Ramos (cell line): Measurements from ENCODE around the gene C1QTNF6.

Experiments used
- in situ Hi-C: fragments of 300-500 bp; cut with MboI; formaldehyde crosslinking; loops from one replicate; pipeline ENCODE4 v1.14.3; 2022; ENCODE audit warnings: low sequenced_read_pairs; ENCODE audit not compliant: unreplicated experiment

C1QTNF6 gene

GRCh38 chr22:37146507-37147180, 41.4 kb downstream of the C1QTNF6 start:
- in situ Hi-C loops, result no loop called here

GRCh38 chr22:37146051-37146385, 42.0 kb downstream of the C1QTNF6 start:
- in situ Hi-C loops, result no loop called here

GRCh38 chr22:37145180-37146050, 42.6 kb downstream of the C1QTNF6 start:
- in situ Hi-C loops, result no loop called here

GRCh38 chr22:37144180-37144554, 43.9 kb downstream of the C1QTNF6 start:
- in situ Hi-C loops, result no loop called here

- in situ Hi-C loops, result no loop called here
Observed at GRCh38 chr22:37141971-37142370, 46.1 kb downstream of the C1QTNF6 start.

- in situ Hi-C loops, result no loop called here
Observed at GRCh38 chr22:37141476-37141875, 46.6 kb downstream of the C1QTNF6 start.

- in situ Hi-C loops, result no loop called here
Observed at GRCh38 chr22:37140686-37141323, 47.2 kb downstream of the C1QTNF6 start.

GRCh38 chr22:37139762-37140161, 48.3 kb downstream of the C1QTNF6 start:
- in situ Hi-C loops, result no loop called here

- in situ Hi-C loops, result no loop called here
Observed at GRCh38 chr22:37138849-37139561, 49.0 kb downstream of the C1QTNF6 start.

- in situ Hi-C loops, result no loop called here
Observed at GRCh38 chr22:37137903-37138665, 50.0 kb downstream of the C1QTNF6 start.

GRCh38 chr22:37137131-37137530, 50.9 kb downstream of the C1QTNF6 start:
- in situ Hi-C loops, result no loop called here

- in situ Hi-C loops, result no loop called here
Observed at GRCh38 chr22:37135023-37135422, 53.0 kb downstream of the C1QTNF6 start.

GRCh38 chr22:37133304-37134018, 54.6 kb downstream of the C1QTNF6 start:
- in situ Hi-C loops, result no loop called here

- in situ Hi-C loops, result no loop called here
Observed at GRCh38 chr22:37132773-37133172, 55.3 kb downstream of the C1QTNF6 start.
